Measurements from ENCODE around the gene RALGAPB.

DNA sequence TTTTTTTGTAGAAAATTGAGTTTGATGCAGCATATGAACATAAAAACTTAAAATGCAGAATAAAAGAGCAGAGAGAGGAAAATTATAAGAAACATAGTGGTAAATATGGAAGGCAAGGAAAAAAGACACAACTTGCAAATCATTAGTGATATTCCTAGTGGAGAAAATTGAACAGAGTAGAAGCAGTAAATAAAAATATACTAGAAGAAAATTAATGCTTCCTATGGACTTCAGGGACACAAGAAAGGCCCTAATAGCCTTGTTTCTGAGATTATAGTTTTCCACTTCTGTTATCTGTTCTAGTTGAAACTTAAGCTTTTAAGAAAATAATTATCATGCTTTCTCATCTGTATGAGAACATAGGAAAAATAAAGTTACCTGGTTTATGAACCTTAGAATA lies 82.8 kb downstream of the RALGAPB start:
- TF ChIP-seq, protein P1, sequence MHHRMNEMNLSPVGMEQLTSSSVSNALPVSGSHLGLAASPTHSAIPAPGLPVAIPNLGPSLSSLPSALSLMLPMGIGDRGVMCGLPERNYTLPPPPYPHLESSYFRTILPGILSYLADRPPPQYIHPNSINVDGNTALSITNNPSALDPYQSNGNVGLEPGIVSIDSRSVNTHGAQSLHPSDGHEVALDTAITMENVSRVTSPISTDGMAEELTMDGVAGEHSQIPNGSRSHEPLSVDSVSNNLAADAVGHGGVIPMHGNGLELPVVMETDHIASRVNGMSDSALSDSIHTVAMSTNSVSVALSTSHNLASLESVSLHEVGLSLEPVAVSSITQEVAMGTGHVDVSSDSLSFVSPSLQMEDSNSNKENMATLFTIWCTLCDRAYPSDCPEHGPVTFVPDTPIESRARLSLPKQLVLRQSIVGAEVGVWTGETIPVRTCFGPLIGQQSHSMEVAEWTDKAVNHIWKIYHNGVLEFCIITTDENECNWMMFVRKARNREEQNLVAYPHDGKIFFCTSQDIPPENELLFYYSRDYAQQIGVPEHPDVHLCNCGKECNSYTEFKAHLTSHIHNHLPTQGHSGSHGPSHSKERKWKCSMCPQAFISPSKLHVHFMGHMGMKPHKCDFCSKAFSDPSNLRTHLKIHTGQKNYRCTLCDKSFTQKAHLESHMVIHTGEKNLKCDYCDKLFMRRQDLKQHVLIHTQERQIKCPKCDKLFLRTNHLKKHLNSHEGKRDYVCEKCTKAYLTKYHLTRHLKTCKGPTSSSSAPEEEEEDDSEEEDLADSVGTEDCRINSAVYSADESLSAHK (tag by site-specific recombination; IDR thresholded peaks at IDR 0.05), result no peak
- no peak for TF ChIP-seq ZNF76 (tag by site-specific recombination; IDR thresholded peaks at IDR 0.05; ENCODE audit: borderline replicate concordance, low read depth)
- TF ChIP-seq ZNF670 (tag by site-specific recombination; IDR thresholded peaks at IDR 0.05; ENCODE audit: low read depth), result no peak
- TF ChIP-seq, protein P2, sequence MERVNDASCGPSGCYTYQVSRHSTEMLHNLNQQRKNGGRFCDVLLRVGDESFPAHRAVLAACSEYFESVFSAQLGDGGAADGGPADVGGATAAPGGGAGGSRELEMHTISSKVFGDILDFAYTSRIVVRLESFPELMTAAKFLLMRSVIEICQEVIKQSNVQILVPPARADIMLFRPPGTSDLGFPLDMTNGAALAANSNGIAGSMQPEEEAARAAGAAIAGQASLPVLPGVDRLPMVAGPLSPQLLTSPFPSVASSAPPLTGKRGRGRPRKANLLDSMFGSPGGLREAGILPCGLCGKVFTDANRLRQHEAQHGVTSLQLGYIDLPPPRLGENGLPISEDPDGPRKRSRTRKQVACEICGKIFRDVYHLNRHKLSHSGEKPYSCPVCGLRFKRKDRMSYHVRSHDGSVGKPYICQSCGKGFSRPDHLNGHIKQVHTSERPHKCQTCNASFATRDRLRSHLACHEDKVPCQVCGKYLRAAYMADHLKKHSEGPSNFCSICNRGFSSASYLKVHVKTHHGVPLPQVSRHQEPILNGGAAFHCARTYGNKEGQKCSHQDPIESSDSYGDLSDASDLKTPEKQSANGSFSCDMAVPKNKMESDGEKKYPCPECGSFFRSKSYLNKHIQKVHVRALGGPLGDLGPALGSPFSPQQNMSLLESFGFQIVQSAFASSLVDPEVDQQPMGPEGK (tag by site-specific recombination; IDR thresholded peaks at IDR 0.05), result no peak
- TF ChIP-seq, protein P3, sequence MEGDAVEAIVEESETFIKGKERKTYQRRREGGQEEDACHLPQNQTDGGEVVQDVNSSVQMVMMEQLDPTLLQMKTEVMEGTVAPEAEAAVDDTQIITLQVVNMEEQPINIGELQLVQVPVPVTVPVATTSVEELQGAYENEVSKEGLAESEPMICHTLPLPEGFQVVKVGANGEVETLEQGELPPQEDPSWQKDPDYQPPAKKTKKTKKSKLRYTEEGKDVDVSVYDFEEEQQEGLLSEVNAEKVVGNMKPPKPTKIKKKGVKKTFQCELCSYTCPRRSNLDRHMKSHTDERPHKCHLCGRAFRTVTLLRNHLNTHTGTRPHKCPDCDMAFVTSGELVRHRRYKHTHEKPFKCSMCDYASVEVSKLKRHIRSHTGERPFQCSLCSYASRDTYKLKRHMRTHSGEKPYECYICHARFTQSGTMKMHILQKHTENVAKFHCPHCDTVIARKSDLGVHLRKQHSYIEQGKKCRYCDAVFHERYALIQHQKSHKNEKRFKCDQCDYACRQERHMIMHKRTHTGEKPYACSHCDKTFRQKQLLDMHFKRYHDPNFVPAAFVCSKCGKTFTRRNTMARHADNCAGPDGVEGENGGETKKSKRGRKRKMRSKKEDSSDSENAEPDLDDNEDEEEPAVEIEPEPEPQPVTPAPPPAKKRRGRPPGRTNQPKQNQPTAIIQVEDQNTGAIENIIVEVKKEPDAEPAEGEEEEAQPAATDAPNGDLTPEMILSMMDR (tag by site-specific recombination; IDR thresholded peaks at IDR 0.05), result no peak
- TF ChIP-seq, protein P4, sequence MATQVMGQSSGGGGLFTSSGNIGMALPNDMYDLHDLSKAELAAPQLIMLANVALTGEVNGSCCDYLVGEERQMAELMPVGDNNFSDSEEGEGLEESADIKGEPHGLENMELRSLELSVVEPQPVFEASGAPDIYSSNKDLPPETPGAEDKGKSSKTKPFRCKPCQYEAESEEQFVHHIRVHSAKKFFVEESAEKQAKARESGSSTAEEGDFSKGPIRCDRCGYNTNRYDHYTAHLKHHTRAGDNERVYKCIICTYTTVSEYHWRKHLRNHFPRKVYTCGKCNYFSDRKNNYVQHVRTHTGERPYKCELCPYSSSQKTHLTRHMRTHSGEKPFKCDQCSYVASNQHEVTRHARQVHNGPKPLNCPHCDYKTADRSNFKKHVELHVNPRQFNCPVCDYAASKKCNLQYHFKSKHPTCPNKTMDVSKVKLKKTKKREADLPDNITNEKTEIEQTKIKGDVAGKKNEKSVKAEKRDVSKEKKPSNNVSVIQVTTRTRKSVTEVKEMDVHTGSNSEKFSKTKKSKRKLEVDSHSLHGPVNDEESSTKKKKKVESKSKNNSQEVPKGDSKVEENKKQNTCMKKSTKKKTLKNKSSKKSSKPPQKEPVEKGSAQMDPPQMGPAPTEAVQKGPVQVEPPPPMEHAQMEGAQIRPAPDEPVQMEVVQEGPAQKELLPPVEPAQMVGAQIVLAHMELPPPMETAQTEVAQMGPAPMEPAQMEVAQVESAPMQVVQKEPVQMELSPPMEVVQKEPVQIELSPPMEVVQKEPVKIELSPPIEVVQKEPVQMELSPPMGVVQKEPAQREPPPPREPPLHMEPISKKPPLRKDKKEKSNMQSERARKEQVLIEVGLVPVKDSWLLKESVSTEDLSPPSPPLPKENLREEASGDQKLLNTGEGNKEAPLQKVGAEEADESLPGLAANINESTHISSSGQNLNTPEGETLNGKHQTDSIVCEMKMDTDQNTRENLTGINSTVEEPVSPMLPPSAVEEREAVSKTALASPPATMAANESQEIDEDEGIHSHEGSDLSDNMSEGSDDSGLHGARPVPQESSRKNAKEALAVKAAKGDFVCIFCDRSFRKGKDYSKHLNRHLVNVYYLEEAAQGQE (tag by site-specific recombination; IDR thresholded peaks at IDR 0.05), result no peak
- no peak for TF ChIP-seq ZBTB1 (tag by site-specific recombination; IDR thresholded peaks at IDR 0.05)
- no peak for TF ChIP-seq ZNF221 (tag by site-specific recombination; IDR thresholded peaks at IDR 0.05; ENCODE audit: borderline replicate concordance)
- TF ChIP-seq, protein P5, sequence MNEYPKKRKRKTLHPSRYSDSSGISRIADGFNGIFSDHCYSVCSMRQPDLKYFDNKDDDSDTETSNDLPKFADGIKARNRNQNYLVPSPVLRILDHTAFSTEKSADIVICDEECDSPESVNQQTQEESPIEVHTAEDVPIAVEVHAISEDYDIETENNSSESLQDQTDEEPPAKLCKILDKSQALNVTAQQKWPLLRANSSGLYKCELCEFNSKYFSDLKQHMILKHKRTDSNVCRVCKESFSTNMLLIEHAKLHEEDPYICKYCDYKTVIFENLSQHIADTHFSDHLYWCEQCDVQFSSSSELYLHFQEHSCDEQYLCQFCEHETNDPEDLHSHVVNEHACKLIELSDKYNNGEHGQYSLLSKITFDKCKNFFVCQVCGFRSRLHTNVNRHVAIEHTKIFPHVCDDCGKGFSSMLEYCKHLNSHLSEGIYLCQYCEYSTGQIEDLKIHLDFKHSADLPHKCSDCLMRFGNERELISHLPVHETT (tag by site-specific recombination; IDR thresholded peaks at IDR 0.05), result no peak
- TF ChIP-seq KLF9 (tag by site-specific recombination; IDR thresholded peaks at IDR 0.05; ENCODE audit: low read depth), result no peak
- no peak for TF ChIP-seq BCL11A (tag by site-specific recombination; IDR thresholded peaks at IDR 0.05; ENCODE audit: low read depth)
- no peak for TF ChIP-seq ZBTB17 (tag by site-specific recombination; IDR thresholded peaks at IDR 0.05)
- no peak for TF ChIP-seq YY1 (tag by site-specific recombination; IDR thresholded peaks at IDR 0.05)

All from HEK293 (cell line).